Fibroblast of the aortic adventitia (primary cell): ENCODE results near the gene FNDC1. TPM values are rescaled to one million over a fixed set of nuclear protein-coding genes. Genes with fewer than 3 reads are reported as not detected.

Experiments used
- DNase-seq: peaks from one replicate; pipeline ENCODE4 v3.0.0-alpha.2; 2010; ENCODE audit warnings: low read depth
- H3K4me3 ChIP-seq: 2 replicates; pipeline ENCODE4 v1.5.1; 2011; ENCODE audit warnings: low read depth, mild to moderate bottlenecking, control low read depth, low read length, moderate library complexity
- CTCF ChIP-seq: IDR thresholded peaks from 2 replicates; pipeline ENCODE4 v1.5.1; 2011; ENCODE audit warnings: mild to moderate bottlenecking, low read length, control low read depth, inconsistent platforms; ENCODE audit not compliant: insufficient read depth
- total RNA-seq: library from RNA; depleted of rRNA; stranded (reverse); fragments of >200 nt; gene quantifications from 2 replicates; pipeline ENCODE4 v1.2.3, GENCODE V29; 2012; ENCODE audit warnings: low replicate concordance

FNDC1 gene
- total RNA-seq, 1 donor, result 1.6 TPM

- TF ChIP-seq CTCF, result no peak
- no peak for DNase-seq
- no peak overlapping the region for H3K4me3 ChIP-seq
Observed at GRCh38 chr6:159298840-159299239, 129.6 kb downstream of the FNDC1 start.

- no peak overlapping the region for H3K4me3 ChIP-seq
- TF ChIP-seq CTCF, result no peak
- no peak for DNase-seq
Observed at GRCh38 chr6:159299566-159299965, 130.4 kb downstream of the FNDC1 start.

- no peak for DNase-seq
- TF ChIP-seq CTCF, result no peak
- no peak overlapping the region for H3K4me3 ChIP-seq
Observed at GRCh38 chr6:159301277-159301676, 132.1 kb downstream of the FNDC1 start.

GRCh38 chr6:159301810-159302593 lies 132.8 kb downstream of the FNDC1 start:
- DNase-seq, result no peak
- H3K4me3 ChIP-seq, result no peak overlapping the region
- no peak for TF ChIP-seq CTCF

GRCh38 chr6:159302594-159302992 lies 133.4 kb downstream of the FNDC1 start:
- no peak for DNase-seq
- TF ChIP-seq CTCF, result no peak
- no peak overlapping the region for H3K4me3 ChIP-seq

- H3K4me3 ChIP-seq, result no peak overlapping the region
- no peak for TF ChIP-seq CTCF
- no peak for DNase-seq
Observed at GRCh38 chr6:159303159-159303558, 134.0 kb downstream of the FNDC1 start.

GRCh38 chr6:159303784-159304183 lies 134.6 kb downstream of the FNDC1 start:
- no peak for TF ChIP-seq CTCF
- no peak for DNase-seq
- no peak overlapping the region for H3K4me3 ChIP-seq
